ENCODE measurements around the gene RTCA.
"Not testable (repeated sequence)": the region's sequence is repeated elsewhere in the genome, so short reads cannot be mapped to it uniquely, and the experiment has no call there.

The RTCA gene

DNA sequence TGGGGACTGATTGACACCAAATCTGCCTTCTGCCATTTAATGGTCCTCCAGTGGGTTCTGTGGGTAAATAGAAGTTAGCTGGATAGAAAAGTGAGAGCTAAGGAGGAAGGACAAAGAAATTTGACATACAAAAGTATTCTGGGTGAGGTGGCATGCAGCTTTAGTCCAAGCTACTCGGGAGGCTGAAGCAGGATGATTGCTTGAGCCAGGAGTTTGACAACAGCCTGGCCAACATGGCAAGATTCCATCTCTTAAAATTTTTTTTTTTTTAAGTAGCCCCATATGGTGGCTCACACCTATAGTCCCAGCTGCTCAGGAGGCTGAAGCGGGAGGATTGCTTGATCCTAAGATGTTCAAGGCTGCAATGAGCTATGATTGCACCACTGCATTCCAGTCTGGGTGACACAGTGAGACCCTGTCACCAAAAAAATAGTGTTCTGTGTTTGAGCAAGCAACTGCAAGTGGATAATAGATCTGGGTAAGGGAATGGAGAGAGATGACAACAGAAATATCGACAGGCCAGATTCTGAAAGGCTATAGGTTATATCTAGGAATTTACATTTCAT is 13.4 kb downstream of the RTCA start:
- no peak overlapping the region for H3K4me3 ChIP-seq (ENCODE audit: low read depth, low read length)
- TF ChIP-seq, protein P1, sequence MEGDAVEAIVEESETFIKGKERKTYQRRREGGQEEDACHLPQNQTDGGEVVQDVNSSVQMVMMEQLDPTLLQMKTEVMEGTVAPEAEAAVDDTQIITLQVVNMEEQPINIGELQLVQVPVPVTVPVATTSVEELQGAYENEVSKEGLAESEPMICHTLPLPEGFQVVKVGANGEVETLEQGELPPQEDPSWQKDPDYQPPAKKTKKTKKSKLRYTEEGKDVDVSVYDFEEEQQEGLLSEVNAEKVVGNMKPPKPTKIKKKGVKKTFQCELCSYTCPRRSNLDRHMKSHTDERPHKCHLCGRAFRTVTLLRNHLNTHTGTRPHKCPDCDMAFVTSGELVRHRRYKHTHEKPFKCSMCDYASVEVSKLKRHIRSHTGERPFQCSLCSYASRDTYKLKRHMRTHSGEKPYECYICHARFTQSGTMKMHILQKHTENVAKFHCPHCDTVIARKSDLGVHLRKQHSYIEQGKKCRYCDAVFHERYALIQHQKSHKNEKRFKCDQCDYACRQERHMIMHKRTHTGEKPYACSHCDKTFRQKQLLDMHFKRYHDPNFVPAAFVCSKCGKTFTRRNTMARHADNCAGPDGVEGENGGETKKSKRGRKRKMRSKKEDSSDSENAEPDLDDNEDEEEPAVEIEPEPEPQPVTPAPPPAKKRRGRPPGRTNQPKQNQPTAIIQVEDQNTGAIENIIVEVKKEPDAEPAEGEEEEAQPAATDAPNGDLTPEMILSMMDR (IDR thresholded peaks at IDR 0.05; ENCODE audit: low read depth, low read length, missing control alignments), result no peak
- DNase-seq (ENCODE audit: low read depth), result no peak

DNA sequence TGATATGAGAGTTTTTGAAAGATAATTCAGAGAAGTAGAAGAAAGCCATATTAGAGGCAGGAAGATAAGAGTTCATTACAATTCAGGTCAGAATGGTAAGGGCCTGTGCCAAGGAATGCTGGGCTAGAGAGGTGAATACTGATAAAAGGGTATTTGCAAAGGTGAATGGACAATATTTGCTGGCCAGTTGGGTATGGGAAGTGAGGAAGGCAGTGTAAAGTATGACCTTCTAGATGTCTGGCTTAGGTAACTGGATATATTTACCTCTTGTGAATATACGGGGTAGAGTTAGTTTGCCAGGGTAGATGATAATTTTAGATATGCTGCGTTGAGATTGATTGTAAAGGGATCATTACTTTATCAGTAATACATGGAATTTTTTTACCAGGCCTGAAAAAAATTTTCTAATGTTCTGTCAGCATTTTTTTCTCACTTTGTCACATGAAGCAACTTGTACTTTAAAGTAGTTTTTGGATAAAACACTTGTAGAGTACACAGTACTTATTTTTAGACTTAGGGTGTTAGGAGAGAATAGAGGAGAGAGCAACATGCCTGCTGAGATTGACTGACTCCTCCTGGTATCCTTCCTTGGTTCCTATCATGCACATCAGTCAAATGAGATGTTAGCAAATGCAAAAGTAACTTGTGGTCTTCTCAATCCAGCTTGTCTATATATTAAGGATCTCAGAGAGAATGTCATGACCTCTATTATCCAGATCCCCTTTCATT is 14.1 kb downstream of the RTCA start:
- no peak for DNase-seq (ENCODE audit: low read depth)
- H3K4me3 ChIP-seq (ENCODE audit: low read depth, low read length), result no peak overlapping the region
- TF ChIP-seq, protein P1 (IDR thresholded peaks at IDR 0.05; ENCODE audit: low read depth, low read length, missing control alignments), result no peak

DNA sequence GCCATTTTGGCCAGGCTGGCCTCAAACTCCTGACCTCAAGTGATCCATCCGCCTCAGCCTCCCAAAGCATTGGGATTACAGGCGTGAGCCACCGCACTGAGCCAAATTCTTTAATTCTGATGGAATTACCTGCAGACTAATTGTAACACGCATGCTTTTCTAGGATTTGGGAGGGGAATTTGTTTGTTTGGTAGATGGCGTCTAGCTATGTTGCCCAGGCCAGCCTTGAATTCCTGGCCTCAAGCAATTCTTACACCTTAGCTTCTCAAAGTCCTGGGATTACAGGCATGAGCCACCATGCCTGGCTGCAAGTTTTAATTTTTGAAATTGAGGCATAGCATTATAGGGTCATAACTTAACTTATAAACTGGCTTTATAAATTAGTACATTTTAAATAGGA is 18.6 kb downstream of the RTCA start:
- TF ChIP-seq, protein P1 (IDR thresholded peaks at IDR 0.05; ENCODE audit: low read depth, low read length, missing control alignments), result no peak
- H3K4me3 ChIP-seq (ENCODE audit: low read depth, low read length), result no peak overlapping the region
- no peak for DNase-seq (ENCODE audit: low read depth)

DNA sequence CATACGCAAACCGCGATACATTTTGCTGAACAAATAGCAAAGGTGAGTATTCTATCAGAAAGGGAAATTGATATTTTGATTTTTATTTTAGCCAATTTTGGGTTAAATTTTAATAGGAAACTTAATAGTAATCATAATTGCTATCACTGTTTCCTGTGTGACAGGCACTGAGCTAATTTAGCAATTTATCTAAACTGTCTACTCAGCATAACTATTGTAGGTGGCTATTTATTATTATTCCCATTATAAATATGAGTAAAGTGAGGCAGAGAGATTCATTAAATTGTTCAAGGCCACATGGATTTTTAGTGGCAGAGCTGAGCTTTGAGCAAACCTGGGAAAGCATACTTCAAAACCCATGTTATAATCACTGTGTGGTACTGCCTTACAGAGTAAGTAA is 21.1 kb downstream of the RTCA start:
- H3K4me3 ChIP-seq (ENCODE audit: low read depth, low read length), result no peak overlapping the region
- no peak for DNase-seq (ENCODE audit: low read depth)
- TF ChIP-seq, protein P1 (IDR thresholded peaks at IDR 0.05; ENCODE audit: low read depth, low read length, missing control alignments), result no peak

DNA sequence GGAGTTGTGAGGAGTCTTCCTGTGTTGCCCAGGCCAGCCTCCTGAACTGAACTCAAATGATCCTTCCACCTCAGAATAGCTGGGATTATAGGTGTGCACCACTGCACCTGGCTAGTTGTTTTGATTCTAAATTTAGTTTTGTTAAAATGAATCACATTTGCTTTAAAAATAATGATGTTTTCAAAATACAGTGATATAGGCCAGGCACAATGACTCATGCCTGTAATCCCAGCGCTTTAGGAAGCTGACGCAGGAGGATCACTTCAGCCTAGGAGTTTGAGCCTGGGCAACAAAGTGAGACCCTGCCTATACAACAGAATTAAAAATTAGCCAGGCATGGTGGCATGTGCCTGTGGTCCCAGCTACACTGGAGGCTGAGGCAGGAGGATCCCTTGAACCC is 24.3 kb downstream of the RTCA start:
- TF ChIP-seq, protein P1 (IDR thresholded peaks at IDR 0.05; ENCODE audit: low read depth, low read length, missing control alignments), result no peak
- no peak for DNase-seq (ENCODE audit: low read depth)
- H3K4me3 ChIP-seq (ENCODE audit: low read depth, low read length), result no peak overlapping the region

DNA sequence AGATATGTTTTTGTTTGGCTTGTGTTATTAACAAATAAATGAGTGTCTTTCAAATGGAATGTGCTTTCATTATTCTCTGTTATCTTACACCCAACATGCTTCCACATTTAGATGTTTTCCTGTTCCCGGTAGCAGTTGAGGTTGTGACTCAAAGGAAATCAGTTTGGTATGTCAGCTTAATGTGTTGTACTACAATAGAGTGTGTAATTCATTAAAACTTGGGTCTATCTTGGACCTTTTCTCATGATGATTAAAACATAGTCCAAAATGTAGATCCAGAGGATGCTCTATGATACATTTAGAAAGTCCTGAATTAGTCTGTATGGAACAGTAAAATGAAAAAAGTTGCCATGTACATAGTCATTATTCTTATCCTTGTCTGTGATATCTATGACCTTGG is 26.7 kb downstream of the RTCA start:
- DNase-seq (ENCODE audit: low read depth), result no peak
- no peak overlapping the region for H3K4me3 ChIP-seq (ENCODE audit: low read depth, low read length)
- TF ChIP-seq, protein P1 (IDR thresholded peaks at IDR 0.05; ENCODE audit: low read depth, low read length, missing control alignments), result no peak

DNA sequence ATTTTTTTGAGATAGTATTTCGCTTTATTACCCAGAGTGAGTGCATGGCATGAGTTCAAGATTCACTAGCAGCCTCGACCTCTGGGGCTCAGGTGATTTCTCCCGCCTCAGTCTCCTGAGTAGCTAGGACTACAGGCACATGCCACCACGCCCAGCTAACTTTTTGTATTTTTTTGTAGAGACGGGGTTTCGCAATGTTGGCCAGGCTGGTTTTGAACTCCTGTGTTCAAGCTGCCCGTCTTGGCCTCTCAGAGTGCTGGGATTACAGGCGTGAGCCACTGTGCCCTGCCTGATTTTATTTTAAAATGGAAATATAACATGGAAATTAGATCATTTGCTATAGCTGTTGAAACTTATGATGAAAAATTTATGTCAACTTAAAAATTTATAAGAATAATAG is 30.1 kb downstream of the RTCA start:
- H3K4me3 ChIP-seq (ENCODE audit: low read depth, low read length), result no peak overlapping the region
- no peak for DNase-seq (ENCODE audit: low read depth)
- TF ChIP-seq, protein P1 (IDR thresholded peaks at IDR 0.05; ENCODE audit: low read depth, low read length, missing control alignments), result no peak

DNA sequence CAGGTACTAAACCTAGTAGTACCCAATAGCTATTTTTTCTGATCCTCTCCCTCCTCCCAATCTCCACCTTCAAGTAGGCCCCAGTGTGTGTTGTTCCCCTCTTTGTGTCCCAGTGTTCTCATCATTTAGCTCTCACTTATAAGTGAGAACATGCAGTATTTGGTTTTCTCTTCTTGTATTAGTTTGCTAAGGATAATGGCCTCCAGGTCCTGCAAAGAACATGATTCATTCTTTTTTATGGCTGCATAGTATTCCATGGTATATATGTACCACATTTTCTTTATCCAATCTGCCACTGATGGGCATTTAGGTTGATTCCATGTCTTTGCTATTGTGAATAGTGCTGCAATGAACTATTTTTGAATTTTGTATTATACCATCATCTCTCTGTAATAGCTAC is 31.0 kb downstream of the RTCA start:
- not testable (repeated sequence) for DNase-seq (ENCODE audit: low read depth); H3K4me3 ChIP-seq (ENCODE audit: low read depth, low read length)
